ENCODE data around the gene SLC10A3. TPM values are rescaled to one million over a fixed set of nuclear protein-coding genes. Genes with fewer than 3 reads are reported as not detected.

Gene SLC10A3
- total RNA-seq, 2 experiments from 2014 or later, result 15.7 to 16.4 TPM

- POLR2A ChIA-PET, result interaction anchor here (3.5 kb wide), 1 partner anchor 27 kb away, joined by 18 read pairs; the partner anchor contains the start of gene UBL4A
- Histone ChIP-seq H3K27ac (ENCODE audit: low read depth in 1 of 2, low read length in 2 of 2) (no peak overlapping the region), H3K36me3 (ENCODE audit: insufficient read depth, low read length) (peaks cover 6% of the 10 kb centered on the region), H3K4me3 (ENCODE audit: low read length) (no peak overlapping the region), H3K27me3 (ENCODE audit: control insufficient read depth in 1 of 2, insufficient read depth in 2 of 2, low read length in 2 of 2) (no peaks in the 10 kb centered on the region), H3K9me3 (ENCODE audit: control insufficient read depth in 1 of 2, insufficient read depth in 1 of 2, low read length in 2 of 2) (no peaks in the 10 kb centered on the region), H3K4me1 (ENCODE audit: insufficient read depth, low read length) (peaks cover 46% of the 10 kb centered on the region)
- no peak for TF ChIP-seq CTCF (IDR thresholded peaks at IDR 0.05)
- DNase-seq (no peak), ATAC-seq (ENCODE audit: poor library complexity) (no peak)
- peaks cover 27% of the 10 kb centered on the region for H3K4me1 Mint-ChIP-seq (ENCODE audit: low read depth)
- H3K9me3 Mint-ChIP-seq, result no peaks in the 10 kb centered on the region
- H3K27ac Mint-ChIP-seq, result peak overlapping the region; percentile 57
- H3K4me3 Mint-ChIP-seq, result peak overlapping the region; percentile 48
- intact Hi-C loops (cut with DNase I, micrococcal nuclease), result no loop called here
- peaks cover 19% of the 10 kb centered on the region for H3K36me3 Mint-ChIP-seq (ENCODE audit: low read depth)
- no peaks in the 10 kb centered on the region for H3K27me3 Mint-ChIP-seq
- CTCF ChIA-PET, result no interaction called here
Measured at GRCh38 chrX:154513716-154514115, 23.3 kb upstream of the SLC10A3 start.

- no peaks in the 10 kb centered on the region for H3K9me3 ChIP-seq (ENCODE audit: control insufficient read depth in 1 of 2, insufficient read depth in 1 of 2, low read length in 2 of 2)
- no peak overlapping the region for H3K27ac ChIP-seq (ENCODE audit: low read depth in 1 of 2, low read length in 2 of 2)
- no peak overlapping the region for H3K4me3 ChIP-seq (ENCODE audit: low read length)
- Mint-ChIP-seq H3K9me3 (no peaks in the 10 kb centered on the region), H3K4me1 (ENCODE audit: low read depth) (peaks cover 27% of the 10 kb centered on the region), H3K27me3 (no peaks in the 10 kb centered on the region), H3K27ac (no peak overlapping the region), H3K4me3 (peak overlapping the region; percentile 51), H3K36me3 (ENCODE audit: low read depth) (peaks cover 19% of the 10 kb centered on the region)
- H3K27me3 ChIP-seq (ENCODE audit: control insufficient read depth in 1 of 2, insufficient read depth in 2 of 2, low read length in 2 of 2), result no peaks in the 10 kb centered on the region
- DNase-seq (no peak), ATAC-seq (ENCODE audit: poor library complexity) (no peak)
- intact Hi-C loops (cut with DNase I, micrococcal nuclease), result no loop called here
- POLR2A ChIA-PET, result no interaction called here
- H3K4me1 ChIP-seq (ENCODE audit: insufficient read depth, low read length), result peaks cover 46% of the 10 kb centered on the region
- CTCF ChIA-PET, result no interaction called here
- H3K36me3 ChIP-seq (ENCODE audit: insufficient read depth, low read length), result peaks cover 11% of the 10 kb centered on the region
- no peak for TF ChIP-seq CTCF (IDR thresholded peaks at IDR 0.05)
Measured at GRCh38 chrX:154512879-154513553, 22.6 kb upstream of the SLC10A3 start.

- ChIA-PET CTCF (no interaction called here), POLR2A (no interaction called here)
- DNase-seq, result no peak
- Histone ChIP-seq H3K9me3 (ENCODE audit: control insufficient read depth in 1 of 2, insufficient read depth in 1 of 2, low read length in 2 of 2) (no peaks in the 10 kb centered on the region), H3K36me3 (ENCODE audit: insufficient read depth, low read length) (peaks cover 18% of the 10 kb centered on the region), H3K4me3 (ENCODE audit: low read length) (no peak overlapping the region), H3K27me3 (ENCODE audit: control insufficient read depth in 1 of 2, insufficient read depth in 2 of 2, low read length in 2 of 2) (no peaks in the 10 kb centered on the region), H3K27ac (ENCODE audit: low read depth in 1 of 2, low read length in 2 of 2) (peak overlapping the region; percentile 40 to 41), H3K4me1 (ENCODE audit: insufficient read depth, low read length) (peaks cover 42% of the 10 kb centered on the region)
- Mint-ChIP-seq H3K4me3 (peak overlapping the region; percentile 38), H3K9me3 (no peaks in the 10 kb centered on the region), H3K36me3 (ENCODE audit: low read depth) (peaks cover 19% of the 10 kb centered on the region), H3K27me3 (no peaks in the 10 kb centered on the region), H3K27ac (peak overlapping the region; percentile 74), H3K4me1 (ENCODE audit: low read depth) (peaks cover 26% of the 10 kb centered on the region)
- no peak for ATAC-seq (ENCODE audit: poor library complexity)
- TF ChIP-seq CTCF (IDR thresholded peaks at IDR 0.05), result no peak
- intact Hi-C loops (cut with DNase I, micrococcal nuclease), result no loop called here
Measured at GRCh38 chrX:154511761-154512160, 21.3 kb upstream of the SLC10A3 start.
